ENCODE data around the gene PARD6B.

- TF ChIP-seq, protein P1, sequence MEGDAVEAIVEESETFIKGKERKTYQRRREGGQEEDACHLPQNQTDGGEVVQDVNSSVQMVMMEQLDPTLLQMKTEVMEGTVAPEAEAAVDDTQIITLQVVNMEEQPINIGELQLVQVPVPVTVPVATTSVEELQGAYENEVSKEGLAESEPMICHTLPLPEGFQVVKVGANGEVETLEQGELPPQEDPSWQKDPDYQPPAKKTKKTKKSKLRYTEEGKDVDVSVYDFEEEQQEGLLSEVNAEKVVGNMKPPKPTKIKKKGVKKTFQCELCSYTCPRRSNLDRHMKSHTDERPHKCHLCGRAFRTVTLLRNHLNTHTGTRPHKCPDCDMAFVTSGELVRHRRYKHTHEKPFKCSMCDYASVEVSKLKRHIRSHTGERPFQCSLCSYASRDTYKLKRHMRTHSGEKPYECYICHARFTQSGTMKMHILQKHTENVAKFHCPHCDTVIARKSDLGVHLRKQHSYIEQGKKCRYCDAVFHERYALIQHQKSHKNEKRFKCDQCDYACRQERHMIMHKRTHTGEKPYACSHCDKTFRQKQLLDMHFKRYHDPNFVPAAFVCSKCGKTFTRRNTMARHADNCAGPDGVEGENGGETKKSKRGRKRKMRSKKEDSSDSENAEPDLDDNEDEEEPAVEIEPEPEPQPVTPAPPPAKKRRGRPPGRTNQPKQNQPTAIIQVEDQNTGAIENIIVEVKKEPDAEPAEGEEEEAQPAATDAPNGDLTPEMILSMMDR (IDR thresholded peaks at IDR 0.05 in 4 of 5, conservative IDR thresholded peaks at IDR 0.05 in 1 of 5), result no peak
- TF ChIP-seq POLR2A (IDR thresholded peaks at IDR 0.05), result no peak
Observed at GRCh38 chr20:50683570-50683969, 47.8 kb upstream of the PARD6B start.

All from gastrocnemius medialis (tissue), 4 donors.